ENCODE results near the gene CCL27. TPM values are rescaled to one million over a fixed set of nuclear protein-coding genes. Genes with fewer than 3 reads are reported as not detected.

The CCL27 gene
- total RNA-seq, 6 donors from 2014 or later = 32.5 TPM; not detected in 5

GRCh38 chr9:34653151-34654072, 9.0 kb downstream of the CCL27 start:
- H3K27me3 ChIP-seq = no peaks in the 10 kb centered on the region
- ATAC-seq (ENCODE audit: low FRiP score in 2 of 2) = no peak
- H3K4me3 ChIP-seq = no peak overlapping the region
- TF ChIP-seq POLR2A (IDR thresholded peaks at IDR 0.05) = no peak
- TF ChIP-seq CTCF (IDR thresholded peaks at IDR 0.05) = no peak
- TF ChIP-seq EP300 (IDR thresholded peaks at IDR 0.05) = no peak
- peak overlapping the region; percentile 63 to 86 (median 72) for H3K27ac ChIP-seq
- WGBS, 2 donors = 48 to 49% methylated on average over 11 of the region's 11 CpGs
- no peak for DNase-seq
- H3K36me3 ChIP-seq = peaks cover 8 to 20% (median 14%) of the 10 kb centered on the region in 4 donors
- H3K9me3 ChIP-seq = no peaks in the 10 kb centered on the region
- peaks cover 41 to 49% (median 43%) of the 10 kb centered on the region in 4 donors for H3K4me1 ChIP-seq

GRCh38 chr9:34652602-34653000, 9.9 kb downstream of the CCL27 start:
- TF ChIP-seq POLR2A (IDR thresholded peaks at IDR 0.05) (no peak), EP300 (IDR thresholded peaks at IDR 0.05) (no peak), POLR2AphosphoS5 (IDR thresholded peaks at IDR 0.05) (no peak), CTCF (IDR thresholded peaks at IDR 0.05) (no peak)
- Histone ChIP-seq H3K27me3 (no peaks in the 10 kb centered on the region), H3K4me3 (peak overlapping the region in 3 of 4 donors; percentile 31 to 48 (median 42)), H3K9me3 (no peaks in the 10 kb centered on the region), H3K27ac (peak overlapping the region; percentile 63 to 86 (median 72)), H3K4me1 (peaks cover 47 to 57% (median 50%) of the 10 kb centered on the region in 4 donors), H3K36me3 (peaks cover 8 to 24% (median 15%) of the 10 kb centered on the region in 4 donors)
- WGBS, 2 donors = 25% methylated on average over 4 to 5 of the region's 5 CpGs
- DNase-seq = no peak
- no peak for ATAC-seq (ENCODE audit: low FRiP score in 2 of 2)

GRCh38 chr9:34651876-34652601, 10.4 kb downstream of the CCL27 start, which contains the start of gene IL11RA:
Gene IL11RA, plus strand, starts transcription at chr9:34652185. Its CDS starts 3,033 bp downstream, at chr9:34655218.
- Histone ChIP-seq H3K9me3 (no peaks in the 10 kb centered on the region), H3K27ac (peak within 1 kb of the TSS; percentile 63 to 86 (median 72)), H3K36me3 (peaks cover 8 to 24% (median 15%) of the 10 kb centered on the region in 4 donors), H3K4me3 (peak within 1 kb of the TSS in 3 of 4 donors; percentile 31 to 48 (median 42)), H3K27me3 (no peaks in the 10 kb centered on the region), H3K4me1 (peaks cover 53 to 63% (median 56%) of the 10 kb centered on the region in 4 donors)
- peak; percentile 92 to 94 for DNase-seq
- 8 to 23% methylated on average over 15 to 23 of the region's 24 CpGs for WGBS, 2 donors
- TF ChIP-seq POLR2AphosphoS5 (IDR thresholded peaks at IDR 0.05) (peak; percentile 41 to 67), POLR2A (IDR thresholded peaks at IDR 0.05) (peak in 1 of 4 donors; percentile 62), CTCF (IDR thresholded peaks at IDR 0.05) (no peak), EP300 (IDR thresholded peaks at IDR 0.05) (no peak)
- peak; percentile 88 to 93 for ATAC-seq (ENCODE audit: low FRiP score in 2 of 2)

GRCh38 chr9:34651321-34651720, 11.1 kb downstream of the CCL27 start:
- peaks cover 8 to 24% (median 15%) of the 10 kb centered on the region in 4 donors for H3K36me3 ChIP-seq
- DNase-seq (no peak), ATAC-seq (ENCODE audit: low FRiP score in 2 of 2) (no peak)
- H3K4me1 ChIP-seq = peaks cover 54 to 65% (median 56%) of the 10 kb centered on the region in 4 donors
- H3K9me3 ChIP-seq = no peaks in the 10 kb centered on the region
- peak overlapping the region in 3 of 4 donors; percentile 31 to 48 (median 42) for H3K4me3 ChIP-seq
- no peaks in the 10 kb centered on the region for H3K27me3 ChIP-seq
- 43 to 69% methylated on average over 4 of the region's 4 CpGs for WGBS, 2 donors
- peak overlapping the region; percentile 63 to 86 (median 72) for H3K27ac ChIP-seq
- TF ChIP-seq POLR2A (IDR thresholded peaks at IDR 0.05) (no peak), POLR2AphosphoS5 (IDR thresholded peaks at IDR 0.05) (no peak), EP300 (IDR thresholded peaks at IDR 0.05) (no peak), CTCF (IDR thresholded peaks at IDR 0.05) (no peak)

All from upper lobe of left lung (tissue), 6 donors.